Measurements from ENCODE around the gene MAP7D2.
A peak's percentile ranks its signal among the peaks of the same experiment; 100 is the strongest.
"Not testable (repeated sequence)": the region's sequence is repeated elsewhere in the genome, so short reads cannot be mapped to it uniquely, and the experiment has no call there.

Gene MAP7D2

DNA sequence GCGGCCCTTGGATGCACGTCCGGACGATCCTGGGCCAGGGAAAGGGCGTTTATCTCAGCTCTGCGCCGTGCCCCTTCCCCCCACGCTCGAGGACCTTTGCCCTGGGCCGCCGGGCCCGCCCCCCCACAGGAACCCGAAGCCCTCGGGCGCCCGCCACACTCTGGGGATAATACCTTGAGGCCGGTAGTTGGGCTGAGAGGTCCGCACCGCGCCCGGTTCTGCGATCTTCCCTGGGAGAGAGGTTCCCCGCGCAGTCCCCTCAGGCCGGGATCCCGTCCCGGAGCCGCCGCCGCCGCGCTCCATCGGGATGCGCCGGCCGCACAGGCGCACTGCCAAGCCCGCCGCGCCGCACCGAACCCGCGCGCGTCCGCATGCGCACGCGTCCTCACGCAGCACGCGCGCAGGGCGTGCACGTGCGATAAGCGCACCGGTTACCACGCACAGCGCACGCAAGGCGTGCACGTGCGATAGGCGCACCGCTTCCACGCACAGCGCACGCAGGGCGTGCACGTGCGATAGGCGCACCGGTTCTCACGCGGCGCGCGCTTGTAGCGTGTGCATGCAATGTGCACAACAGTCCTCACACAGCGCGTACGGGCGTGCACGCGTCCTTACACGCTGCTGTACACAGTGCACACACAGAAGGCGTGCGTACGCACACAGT, at the start of gene MAP7D2:
MAP7D2 (minus strand) TSS at position 331 of the 664 bp plus-strand sequence; CDS start at position 303, 28 bp downstream.
- no peak for DNase-seq

DNA sequence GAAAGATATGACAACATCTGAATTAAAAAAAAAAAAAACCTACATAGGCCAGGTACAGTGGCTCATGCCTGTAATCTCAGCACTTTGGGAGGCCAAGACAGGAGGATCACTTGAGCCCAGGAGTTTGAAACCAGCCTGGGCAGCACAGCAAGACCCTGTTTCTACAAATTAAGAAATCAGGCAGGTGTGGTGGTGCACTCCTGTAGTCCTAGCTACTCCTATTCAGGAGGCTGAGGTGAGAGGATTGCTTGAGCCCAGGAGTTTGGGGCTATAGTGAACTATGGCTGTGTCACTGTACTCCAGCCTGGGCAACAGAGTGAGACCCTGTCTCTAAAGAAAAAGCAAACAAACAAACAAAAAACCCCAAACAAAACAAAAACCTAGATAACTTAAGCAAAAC, 45.8 kb upstream of the MAP7D2 start:
- DNase-seq, result not testable (repeated sequence)

DNA sequence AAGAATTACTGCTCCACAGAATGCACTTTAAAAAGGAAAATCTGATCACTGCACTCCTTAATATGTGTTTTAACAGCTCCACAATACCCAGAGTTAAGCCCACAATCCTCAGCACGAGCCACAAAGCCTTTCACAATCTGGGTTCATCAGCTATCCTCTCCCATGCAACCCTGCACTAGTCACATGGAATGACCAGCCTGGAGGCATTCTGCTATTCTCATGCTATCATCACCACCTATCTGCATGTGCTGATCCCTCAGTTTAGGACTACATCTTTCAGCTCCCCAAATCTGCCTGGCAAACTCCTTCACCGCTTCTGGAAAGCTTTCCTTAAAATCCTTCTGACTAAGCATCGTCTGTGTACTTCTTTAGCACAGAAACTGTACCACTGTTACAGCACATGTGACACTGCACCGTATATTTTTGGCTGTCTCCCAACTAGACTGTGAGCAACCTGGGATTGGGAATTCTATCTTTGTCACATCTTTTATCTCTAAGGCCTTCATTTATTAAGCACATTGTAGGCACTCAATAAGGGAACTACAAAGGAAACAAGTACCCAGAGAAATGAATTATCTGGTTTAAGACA, 43.2 kb upstream of the MAP7D2 start:
- no peak for DNase-seq

DNA sequence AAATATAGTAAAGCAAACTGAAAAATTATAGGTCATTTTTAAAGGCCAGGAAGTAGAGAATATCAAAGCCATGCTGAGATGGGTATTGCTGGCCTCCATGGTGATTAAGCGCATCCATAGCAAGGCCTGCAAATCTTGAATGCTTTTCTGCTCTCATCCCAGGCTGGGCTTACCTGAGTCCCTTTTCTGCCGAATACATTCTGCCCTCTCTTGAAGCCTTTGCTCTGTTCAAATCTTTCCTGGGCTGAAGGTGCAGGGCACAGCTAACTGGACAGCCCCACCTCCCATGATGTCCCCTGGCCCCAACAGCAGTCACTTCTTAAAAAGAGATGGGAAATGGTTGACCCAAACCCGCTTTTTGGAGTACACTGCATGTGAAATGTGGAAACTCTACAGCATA, 35.0 kb upstream of the MAP7D2 start:
- DNase-seq, result no peak

DNA sequence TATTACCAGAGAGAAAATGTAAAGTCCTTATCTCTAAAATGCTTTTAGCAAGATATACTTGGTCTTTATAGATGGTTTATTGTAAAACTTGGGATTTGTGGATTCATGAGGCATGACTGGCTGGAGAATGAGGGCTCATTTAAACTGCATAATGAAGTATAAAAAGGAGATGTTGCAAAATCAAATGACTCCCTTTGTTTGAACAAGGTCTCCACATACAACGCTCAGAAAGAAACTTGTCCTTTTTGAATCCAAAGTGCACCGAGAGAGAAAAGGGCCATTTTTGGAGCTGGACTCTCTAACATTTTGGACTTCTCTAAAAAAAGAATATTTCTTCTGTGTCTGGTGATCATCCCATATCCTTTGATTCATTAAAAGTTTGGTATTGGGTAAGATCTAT, 32.6 kb upstream of the MAP7D2 start:
- no peak for DNase-seq

DNA sequence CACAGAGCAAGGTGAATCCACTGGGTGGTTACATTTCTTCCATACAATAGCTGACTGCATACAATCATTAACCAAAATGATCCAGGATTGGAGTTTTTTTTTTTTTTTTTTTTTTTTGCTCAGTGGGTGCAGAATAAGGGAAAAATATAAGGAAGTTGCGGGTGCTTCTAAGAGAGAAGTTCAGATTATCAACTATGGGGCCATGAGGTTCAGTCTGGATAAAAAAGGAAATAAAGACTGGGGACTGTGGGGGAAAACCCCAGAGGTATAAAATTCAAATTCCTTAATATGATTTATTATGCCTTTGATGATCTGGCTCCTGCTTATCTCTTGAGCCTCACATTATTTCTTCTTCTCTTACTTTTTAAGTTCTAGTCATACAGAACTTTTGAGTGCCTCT, 30.9 kb upstream of the MAP7D2 start:
- DNase-seq, result no peak

DNA sequence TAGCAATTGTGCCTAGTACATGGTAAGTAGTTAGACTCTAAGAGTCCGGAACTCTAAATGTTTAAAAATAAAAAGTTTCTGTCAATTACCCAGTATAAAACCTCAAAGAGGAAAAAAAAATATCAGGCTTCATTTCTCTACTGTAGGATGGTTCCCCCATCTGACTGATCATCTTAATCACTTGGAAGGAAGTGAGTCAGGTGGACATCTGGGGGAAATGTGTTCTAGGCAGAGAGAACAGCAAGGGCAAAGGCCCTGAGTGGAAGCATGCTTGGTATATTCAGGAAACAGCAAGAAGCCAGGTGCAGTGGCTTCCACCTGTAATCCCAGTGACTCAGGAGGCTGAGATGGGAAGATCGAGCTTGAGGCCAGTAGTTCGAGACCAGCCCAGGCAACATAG, 27.8 kb upstream of the MAP7D2 start:
- DNase-seq, result no peak

DNA sequence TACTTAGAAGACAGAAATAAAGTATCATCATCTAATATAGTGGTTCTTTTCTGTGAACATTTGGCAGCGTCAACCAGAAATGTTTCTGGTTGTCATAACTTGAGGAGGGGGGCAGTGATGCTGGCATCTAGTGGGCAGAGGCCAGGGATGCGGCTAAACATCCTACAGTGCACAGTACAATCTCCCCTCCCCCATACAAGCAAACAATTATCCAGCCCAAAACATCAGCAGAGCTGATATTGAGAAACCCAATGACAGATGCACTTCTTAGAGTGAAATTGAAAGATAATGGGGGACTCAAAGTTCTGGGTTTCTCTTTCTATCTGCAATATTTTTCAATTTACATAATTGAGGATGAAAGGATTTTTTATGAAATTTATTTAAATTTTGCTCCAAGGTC, 26.9 kb upstream of the MAP7D2 start:
- no peak for DNase-seq

DNA sequence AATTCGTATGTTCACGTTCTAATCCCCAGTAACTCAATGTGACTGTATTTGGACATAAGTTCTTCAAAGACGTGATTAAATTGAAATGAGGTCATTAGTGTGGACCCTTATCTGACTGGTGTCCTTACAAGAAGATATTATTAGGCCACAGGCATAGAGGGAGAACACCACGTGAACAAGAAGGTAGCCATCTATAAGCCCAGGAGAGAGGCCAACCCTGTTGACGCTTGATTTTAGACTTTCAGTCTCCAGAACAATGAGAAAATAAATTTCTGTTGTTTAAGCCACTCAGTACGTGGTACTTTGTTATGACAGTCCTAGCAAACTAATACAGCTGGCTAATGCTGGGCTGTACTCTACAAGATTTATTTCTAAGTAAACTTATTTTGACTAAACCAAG, 26.4 kb upstream of the MAP7D2 start:
- DNase-seq, result no peak

DNA sequence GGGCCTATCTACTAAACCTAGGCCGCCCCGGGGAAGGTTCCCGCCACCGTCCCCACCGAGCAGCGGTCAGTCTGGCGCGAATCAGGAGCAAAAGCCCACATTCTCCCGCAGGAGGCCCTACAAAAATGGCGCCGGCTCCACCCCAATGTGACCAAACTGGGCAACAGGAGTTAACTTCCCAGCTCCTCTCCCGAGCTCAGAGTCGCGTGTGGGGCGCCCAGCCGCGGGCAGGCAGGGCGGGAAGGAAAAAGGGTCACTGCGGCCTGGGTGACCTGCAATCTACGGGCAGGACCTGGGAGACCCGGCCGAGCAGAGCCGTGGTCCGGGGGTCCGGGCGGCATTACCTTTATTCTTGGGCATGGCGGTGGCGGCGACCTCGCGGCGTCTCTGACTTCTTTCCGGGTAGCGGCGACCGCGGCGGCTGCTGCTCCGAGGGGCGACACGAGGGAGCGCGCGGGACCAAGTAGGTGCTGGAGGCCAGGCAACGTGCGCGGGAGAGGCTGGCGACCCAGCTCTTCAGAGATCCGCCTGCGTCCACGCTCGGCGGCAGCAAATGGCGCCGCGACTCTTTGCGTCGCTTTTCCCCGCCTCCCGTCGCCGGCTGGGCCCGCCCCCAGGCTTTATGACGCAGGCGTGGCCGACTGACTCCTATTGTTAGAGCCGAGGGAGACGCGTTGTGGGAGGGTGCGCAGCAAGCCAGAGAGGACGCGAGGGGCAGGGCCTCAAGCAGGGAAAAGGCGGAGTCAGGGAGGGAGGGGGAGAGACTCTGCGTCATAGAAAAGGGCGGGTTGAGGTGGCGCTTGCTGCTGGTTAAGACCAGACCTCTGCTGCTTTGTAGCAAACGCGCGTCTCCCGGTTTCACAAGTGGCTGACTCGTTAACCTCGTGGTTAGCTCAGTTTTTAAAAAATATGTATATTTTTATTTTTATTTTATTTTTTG, 24.8 kb upstream of the MAP7D2 start, which contains the start of gene EIF1AX:
EIF1AX (minus strand) TSS at position 558 of the 940 bp plus-strand sequence; CDS start at position 360, 198 bp downstream.
- peak; percentile 92 for DNase-seq

DNA sequence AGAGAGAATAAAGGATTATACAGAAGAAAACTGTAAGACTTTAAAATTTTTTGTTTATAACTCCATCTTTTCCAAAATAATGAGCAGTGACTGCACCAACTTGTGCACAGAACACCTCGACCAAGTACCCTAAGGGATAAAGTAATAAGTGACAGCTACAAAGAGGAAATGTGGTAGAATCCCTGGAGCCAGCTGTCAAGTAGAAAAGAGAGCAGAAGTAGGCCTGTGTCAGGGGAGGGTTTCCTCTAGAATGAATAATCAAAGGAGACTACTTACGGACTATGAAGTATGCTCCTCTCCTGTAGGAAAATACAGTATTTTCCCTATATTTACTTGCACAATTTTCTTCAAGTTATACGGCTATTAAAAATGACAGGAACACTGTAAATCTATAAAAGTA, 23.7 kb upstream of the MAP7D2 start:
- DNase-seq, result no peak

DNA sequence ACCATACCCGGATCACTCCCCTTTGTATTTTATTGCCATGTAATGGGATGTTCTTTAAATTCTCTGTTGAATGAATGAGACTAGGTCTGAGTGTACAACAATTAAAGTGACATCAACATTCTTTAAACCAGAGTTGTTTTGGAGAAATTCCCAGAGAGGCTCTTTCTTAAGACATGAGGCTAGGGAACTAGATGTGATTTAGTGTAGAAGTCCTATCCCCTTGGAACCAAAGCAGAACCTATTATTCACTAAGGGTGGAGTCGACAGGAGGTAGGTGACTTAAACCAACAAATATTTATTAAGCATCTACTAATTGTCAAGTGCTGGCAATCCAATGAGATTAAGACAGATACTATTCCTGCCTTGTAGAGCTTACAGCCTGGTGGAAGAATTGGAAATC, 23.3 kb upstream of the MAP7D2 start:
- no peak for DNase-seq

DNA sequence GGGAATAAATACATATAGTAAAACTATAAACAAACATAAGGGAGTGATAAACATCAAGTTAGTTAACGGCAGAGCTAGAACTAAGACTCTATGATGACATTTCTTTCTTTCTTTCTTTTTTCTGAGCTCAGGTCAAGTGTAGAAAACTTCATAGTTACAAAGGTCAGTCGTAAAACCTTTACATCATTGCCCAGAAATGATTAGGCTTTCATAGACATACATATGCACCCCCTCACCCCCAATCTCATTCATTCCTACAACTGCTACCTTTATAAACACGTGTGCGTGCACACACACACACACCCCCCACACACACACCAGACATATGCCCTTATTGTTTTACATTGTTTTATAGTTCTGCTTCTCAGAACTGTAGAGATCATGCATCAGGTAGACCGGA, 19.2 kb upstream of the MAP7D2 start:
- no peak for DNase-seq

DNA sequence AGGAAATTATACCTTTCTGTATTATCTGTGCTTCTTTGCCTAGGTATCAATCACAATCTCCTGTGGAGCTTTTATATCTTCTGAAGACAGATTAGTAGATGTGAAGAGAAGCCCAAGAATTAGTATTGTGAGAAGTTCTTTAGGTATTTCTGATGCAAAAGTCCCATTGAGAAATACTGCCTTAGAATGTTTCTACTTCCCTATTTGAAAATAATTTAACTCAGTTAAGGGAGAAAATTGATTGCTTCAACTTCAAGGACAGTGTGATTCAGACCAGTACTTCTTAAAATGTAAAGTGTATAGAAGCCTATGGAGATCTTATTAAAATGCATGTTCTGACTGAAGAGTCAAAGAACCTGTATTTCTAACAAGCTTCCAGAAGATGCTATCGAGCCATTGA, 16.0 kb upstream of the MAP7D2 start:
- no peak for DNase-seq

DNA sequence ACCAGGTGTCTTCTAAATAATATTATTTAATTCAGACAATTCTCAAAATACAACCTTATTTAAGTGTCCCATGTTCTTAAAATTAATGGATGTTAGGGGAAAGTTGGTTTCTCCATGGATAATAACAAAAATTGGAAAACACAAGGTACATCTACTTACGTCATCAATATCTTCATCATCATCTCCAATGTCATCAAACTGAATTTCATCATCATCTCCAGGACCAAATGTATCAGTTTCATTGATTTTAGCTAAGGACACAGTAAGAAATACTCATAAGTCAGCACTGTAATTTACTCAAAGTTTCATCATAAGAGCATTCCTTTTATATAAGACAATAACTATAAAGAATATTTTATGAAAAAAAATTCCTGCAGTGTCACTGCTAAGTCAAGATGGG, 13.7 kb upstream of the MAP7D2 start:
- no peak for DNase-seq

DNA sequence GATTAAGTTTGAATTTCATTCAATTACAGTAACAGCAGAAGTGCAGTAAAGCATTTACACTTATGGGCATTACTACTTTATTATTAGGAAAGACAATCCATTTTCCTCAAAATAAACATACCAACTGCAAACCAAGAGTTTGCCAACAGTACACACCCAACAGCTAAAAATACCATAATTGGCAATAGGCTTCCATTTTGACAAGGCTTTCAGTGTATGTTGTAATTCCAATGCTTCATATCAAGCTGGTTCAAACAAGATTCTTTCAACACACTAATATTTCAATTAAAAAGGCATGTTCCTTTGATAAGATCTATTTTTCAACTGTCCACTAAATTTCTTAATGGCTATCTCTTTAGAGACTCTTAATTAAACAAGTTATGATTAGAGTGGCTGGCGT, 12.8 kb upstream of the MAP7D2 start:
- no peak for DNase-seq

DNA sequence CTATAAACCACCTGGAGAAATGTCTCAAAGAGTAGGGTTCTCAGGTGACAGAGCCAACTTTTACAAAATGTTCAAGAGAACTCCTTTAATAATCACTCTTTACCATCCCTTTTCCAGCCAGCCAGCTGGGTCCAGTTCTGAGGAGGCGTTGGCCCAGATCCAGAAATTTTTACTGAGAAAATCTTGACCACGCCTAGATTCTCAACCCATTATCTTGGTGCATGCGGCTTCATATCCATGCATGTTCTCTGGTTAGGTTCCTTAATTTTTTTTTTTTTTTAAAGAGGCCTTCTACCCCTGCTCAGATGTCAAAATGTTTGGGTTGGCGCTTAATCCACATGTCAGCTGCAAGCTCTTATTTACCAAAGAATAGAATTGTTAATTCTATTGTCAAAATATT, 12.0 kb upstream of the MAP7D2 start:
- no peak for DNase-seq

DNA sequence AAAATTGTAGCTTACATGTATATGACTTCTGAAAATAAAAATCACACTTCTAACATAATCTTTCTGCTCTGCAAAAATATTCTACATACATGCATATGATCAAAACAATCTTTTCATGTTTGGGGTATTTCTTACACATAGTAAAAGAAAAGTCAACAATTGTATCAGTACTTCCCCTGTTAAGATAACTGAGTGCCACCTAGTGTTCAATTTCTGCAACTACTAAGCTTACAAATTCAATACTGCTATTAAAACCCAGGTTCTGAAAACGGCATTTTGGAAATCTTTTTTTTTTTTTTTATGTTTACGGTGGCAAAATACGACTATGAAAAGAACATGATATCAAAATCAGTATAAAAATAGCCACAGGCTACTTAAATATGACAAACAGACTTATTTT, 10.7 kb upstream of the MAP7D2 start:
- DNase-seq, result not testable (repeated sequence)

DNA sequence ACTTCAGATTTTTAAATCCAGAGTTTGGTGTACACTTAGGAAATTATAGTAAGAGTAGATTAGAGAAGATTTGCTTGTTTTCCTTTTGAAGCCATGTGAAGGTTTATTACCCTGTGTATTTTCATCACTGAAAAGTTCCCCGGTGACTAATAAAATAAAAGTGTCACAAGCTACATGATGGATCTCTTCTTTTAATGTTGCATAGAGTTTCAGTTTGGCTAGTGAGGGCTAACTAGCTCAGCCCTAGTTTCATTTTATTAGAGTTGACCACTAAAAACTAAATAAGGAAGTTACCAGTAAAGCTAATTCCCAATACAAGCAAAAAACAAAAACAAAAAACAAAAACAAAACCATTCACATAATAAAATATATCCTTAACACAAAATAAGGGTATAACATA, 10.1 kb upstream of the MAP7D2 start:
- DNase-seq, result not testable (repeated sequence)

DNA sequence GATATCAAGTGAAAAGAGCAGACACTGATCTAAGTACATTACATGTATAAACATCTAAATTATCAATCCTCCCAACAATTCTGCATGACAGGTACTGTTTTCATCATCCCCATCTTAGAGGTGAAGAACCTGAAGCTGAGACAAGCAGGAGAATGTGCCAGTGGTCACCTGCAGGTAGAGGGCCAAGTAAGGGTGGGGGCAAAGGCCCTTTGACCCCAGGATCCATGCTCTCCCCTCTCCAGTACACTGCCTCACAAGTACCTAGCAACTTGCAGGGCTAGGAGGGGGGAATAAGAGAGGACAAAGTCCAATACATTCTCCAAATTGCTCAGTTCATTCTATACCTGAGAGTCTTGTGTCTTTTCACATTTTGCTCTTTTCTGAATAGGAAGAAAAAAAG, 8.3 kb upstream of the MAP7D2 start:
- no peak for DNase-seq

DNA sequence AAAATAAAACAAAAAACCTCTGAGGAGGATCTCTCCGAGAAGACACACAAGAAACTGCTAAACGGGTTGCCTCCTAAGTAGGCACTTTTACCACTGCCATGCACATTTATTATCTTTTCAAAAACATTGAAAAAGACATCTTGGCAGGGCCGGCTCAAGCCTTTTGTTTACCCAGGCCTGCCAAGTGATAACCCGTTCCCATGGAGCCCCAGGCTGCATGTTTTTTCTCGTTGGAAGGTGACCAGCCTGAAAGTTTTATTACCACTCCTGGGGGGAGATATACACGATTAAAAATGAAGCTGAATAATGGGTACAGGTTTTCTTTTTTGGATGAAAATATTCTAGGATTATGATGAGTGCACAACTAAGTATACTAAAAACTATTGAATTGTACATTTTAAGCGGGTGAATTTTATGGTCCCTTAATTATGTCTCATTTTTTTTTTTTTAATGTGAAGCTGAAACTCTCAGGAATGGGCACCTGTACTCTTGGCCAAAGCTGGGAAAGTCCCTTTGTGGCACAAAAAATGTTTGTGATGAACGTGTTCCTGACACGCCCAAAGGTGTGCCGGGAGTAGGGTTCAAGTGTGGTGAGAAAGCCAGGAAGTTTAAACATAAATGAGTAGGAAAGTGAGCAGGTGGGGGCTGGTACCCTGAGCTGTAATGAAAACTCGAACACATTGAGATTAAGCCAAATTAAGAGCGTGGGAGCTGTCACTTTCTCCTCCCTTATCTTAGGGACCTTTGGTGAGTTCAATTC, 1.5 kb upstream of the MAP7D2 start:
- DNase-seq, result no peak

DNA sequence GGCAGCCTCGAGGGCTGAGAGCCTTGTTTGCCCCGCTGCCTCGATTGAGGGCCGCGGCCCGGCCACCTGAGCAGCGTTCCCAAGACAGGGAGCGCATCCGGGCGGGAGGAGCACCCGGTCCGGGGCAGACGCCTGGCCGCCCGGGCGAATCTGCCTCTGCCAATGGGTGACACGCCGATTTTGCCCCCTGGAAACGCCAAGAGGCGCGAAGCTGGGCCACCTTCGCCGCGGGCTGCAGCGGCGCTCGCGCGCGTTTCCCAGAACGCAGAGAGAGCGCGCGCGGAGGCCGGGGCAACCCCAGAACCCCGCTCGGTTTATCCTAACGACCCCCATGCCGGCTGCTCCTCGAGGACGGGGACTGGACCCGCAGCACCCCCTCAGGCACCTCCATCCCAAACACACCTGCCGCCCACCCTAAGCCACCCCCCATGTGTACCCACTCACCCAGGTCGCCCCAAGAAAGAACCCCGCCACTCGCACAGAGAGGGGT, 575 bp downstream of the MAP7D2 start:
- no peak for DNase-seq
